ENCODE data around the gene UGT1A8.
"Not testable (repeated sequence)": the region's sequence is repeated elsewhere in the genome, so short reads cannot be mapped to it uniquely, and the experiment has no call there.

The UGT1A8 gene

GRCh38 chr2:233617476-233617875, at the start of gene UGT1A8:
Gene UGT1A8, plus strand, starts transcription at chr2:233617633. Its CDS starts 75 bp downstream, at chr2:233617708.
- DNase-seq (ENCODE audit: extremely low read depth, low read depth) = not testable (repeated sequence)

DNA sequence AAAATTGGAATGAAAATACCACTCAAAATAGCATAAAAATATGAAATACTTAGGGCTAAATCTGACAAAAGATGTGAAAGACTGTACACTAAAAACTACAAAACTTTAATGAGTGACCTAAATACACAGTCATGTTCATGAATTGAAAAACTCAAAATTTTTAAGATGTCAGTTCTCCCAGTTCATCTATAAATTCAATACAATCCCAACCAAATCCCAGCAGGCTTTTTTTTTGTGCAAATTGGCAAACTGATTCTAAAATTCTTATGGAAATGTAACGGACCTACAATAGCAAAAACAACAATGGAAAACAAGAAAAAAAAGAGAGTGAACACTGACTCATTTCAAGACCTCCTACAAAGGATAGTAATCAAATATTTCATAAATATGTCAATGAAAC, 46.4 kb upstream of the UGT1A8 start:
- no peak for DNase-seq (ENCODE audit: extremely low read depth, low read depth)
- TF ChIP-seq CTCF (IDR thresholded peaks at IDR 0.05; ENCODE audit: low read depth, low read length) = no peak

DNA sequence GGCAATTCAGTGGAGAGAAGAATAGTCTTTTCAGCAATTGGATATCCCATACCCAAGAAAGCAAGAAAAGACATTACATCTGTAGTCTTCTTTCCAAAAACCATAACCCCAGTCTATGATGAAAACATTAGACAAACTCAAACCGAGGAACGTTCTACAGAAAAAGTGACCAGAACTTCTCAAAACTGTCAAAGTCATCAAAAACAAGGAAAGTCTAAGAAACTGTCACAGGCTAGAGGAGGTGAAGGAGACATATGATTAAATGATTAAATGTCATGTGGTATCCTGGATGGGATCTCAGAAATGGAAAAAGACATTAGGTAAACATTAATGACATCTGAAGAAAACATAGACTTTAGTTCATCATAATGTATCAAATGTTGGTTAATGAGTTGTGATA, 46.0 kb upstream of the UGT1A8 start:
- no peak for DNase-seq (ENCODE audit: extremely low read depth, low read depth)
- no peak for TF ChIP-seq CTCF (IDR thresholded peaks at IDR 0.05; ENCODE audit: low read depth, low read length)

- no peak for TF ChIP-seq CTCF (IDR thresholded peaks at IDR 0.05; ENCODE audit: low read depth, low read length)
- no peak for DNase-seq (ENCODE audit: extremely low read depth, low read depth)
These were observed 45.0 kb upstream of the UGT1A8 start for GRCh38 chr2:233572468-233572867.

DNA sequence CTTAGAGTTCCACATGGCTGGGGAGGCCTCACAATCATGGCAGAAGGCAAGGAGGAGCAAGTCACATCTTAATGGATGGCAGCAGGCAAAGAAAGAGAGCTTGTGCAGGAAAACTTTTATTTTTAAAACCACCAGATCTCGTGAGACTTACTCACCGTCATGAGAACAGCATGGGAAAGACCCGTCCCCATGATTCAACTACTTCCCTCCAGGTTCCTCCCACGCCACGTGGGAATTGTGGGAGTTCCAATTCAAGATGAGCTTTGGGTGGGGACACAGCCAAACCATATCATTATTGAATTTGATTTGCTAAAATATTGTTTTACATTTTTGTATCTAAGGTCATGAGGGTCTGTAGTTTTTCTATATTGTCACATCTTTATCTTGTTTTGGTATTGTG, 40.1 kb upstream of the UGT1A8 start:
- DNase-seq (ENCODE audit: extremely low read depth, low read depth) = not testable (repeated sequence)

- DNase-seq (ENCODE audit: extremely low read depth, low read depth) = not testable (repeated sequence)
These were observed 34.0 kb upstream of the UGT1A8 start for GRCh38 chr2:233583217-233583965.

GRCh38 chr2:233584210-233584609, 33.2 kb upstream of the UGT1A8 start:
- TF ChIP-seq CTCF (IDR thresholded peaks at IDR 0.05; ENCODE audit: low read depth, low read length) = no peak

DNA sequence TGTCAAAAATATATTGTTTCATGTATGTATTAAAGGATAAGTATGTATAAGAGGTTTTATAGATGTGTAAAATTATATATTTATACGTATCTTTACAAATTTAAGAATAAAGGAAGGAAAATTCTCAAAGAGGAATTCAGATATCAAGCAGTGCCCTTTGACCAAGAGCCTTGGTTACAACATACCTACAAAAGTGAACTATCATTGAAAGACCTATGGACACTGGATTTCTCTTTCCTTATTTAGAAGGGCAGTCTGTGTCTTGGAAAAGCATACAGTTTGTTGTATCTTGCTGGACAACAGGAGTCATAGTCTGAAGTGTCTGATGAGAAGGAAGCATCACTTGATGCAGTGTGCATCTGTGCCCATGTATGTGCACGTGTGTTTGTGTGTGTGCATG, 29.0 kb upstream of the UGT1A8 start:
- no peak for TF ChIP-seq CTCF (IDR thresholded peaks at IDR 0.05; ENCODE audit: low read depth, low read length)
- no peak for DNase-seq (ENCODE audit: extremely low read depth, low read depth)

More at GRCh38 chr2:233584210-233584609, 33.2 kb upstream of the UGT1A8 start:
- DNase-seq (ENCODE audit: extremely low read depth, low read depth) = no peak

DNA sequence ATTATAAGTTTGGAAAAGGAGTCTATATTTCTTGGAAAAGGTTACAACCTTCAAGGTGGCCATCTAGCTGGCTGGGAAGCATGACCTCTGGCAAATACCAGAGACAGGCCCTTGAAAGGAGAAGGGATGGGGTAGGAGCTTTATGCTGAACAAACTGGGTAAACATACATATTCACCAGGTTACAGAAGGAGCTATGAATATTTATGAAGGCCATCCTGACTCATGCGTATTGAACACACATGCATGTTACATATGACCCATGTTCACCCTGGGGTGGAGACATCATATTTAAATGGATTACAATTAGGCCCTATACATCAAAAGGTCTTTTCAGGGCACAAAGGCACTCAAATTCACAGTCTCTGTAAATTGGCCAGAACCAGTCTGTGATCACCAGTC, 24.7 kb upstream of the UGT1A8 start:
- DNase-seq (ENCODE audit: extremely low read depth, low read depth) = not testable (repeated sequence)

Data from AG09319 (cell line).